Cerebellar nuclear complex (tissue), 1 donor: ENCODE measurements around the gene PALLD.

Experiments
- DNase-seq, 2 experiments: peaks; one replicate each; lab custom pipeline; 2025; lab: John Stamatoyannopoulos, UW

The PALLD gene

GRCh38 chr4:168877511-168878491 is 380.9 kb downstream of the PALLD start:
- no peak for DNase-seq

GRCh38 chr4:168878623-168879022 is 381.8 kb downstream of the PALLD start:
- no peak for DNase-seq

- DNase-seq, result no peak
Measured at GRCh38 chr4:168879188-168879587, 382.3 kb downstream of the PALLD start.

GRCh38 chr4:168880072-168880675 is 383.3 kb downstream of the PALLD start:
- DNase-seq, result no peak

- no peak for DNase-seq
Measured at GRCh38 chr4:168880811-168881595, 384.2 kb downstream of the PALLD start.

- DNase-seq, result no peak
Measured at GRCh38 chr4:168881781-168882420, 385.0 kb downstream of the PALLD start.

GRCh38 chr4:168882650-168883233 is 385.9 kb downstream of the PALLD start:
- no peak for DNase-seq

GRCh38 chr4:168883513-168883912 is 386.7 kb downstream of the PALLD start:
- DNase-seq, result no peak

GRCh38 chr4:168884251-168885124 is 387.6 kb downstream of the PALLD start:
- no peak for DNase-seq

GRCh38 chr4:168885400-168885799 is 388.5 kb downstream of the PALLD start:
- DNase-seq, result no peak

GRCh38 chr4:168886351-168886750 is 389.5 kb downstream of the PALLD start:
- DNase-seq, result no peak

GRCh38 chr4:168887809-168888208 is 391.0 kb downstream of the PALLD start:
- DNase-seq, result no peak

- DNase-seq, result no peak
Measured at GRCh38 chr4:168888715-168889215, 391.9 kb downstream of the PALLD start.

- no peak for DNase-seq
Measured at GRCh38 chr4:168891086-168891485, 394.2 kb downstream of the PALLD start.

GRCh38 chr4:168891688-168892087 is 394.8 kb downstream of the PALLD start:
- DNase-seq, result no peak

GRCh38 chr4:168892475-168892874 is 395.6 kb downstream of the PALLD start:
- DNase-seq, result no peak

GRCh38 chr4:168893205-168893604 is 396.4 kb downstream of the PALLD start:
- DNase-seq, result no peak

- DNase-seq, result no peak
Measured at GRCh38 chr4:168893807-168894206, 397.0 kb downstream of the PALLD start.

- no peak for DNase-seq
Measured at GRCh38 chr4:168900080-168900479, 403.2 kb downstream of the PALLD start.

GRCh38 chr4:168907119-168907698 is 410.4 kb downstream of the PALLD start:
- DNase-seq, result no peak
